PFSK-1 (cell line): ENCODE results near the gene ZNF768.

Experiments
- FOXP2 ChIP-seq: optimal IDR thresholded peaks from 2 replicates; pipeline ENCODE3; 2011; ENCODE audit warnings: borderline replicate concordance, control low read depth, inconsistent platforms; ENCODE audit not compliant: insufficient read depth; ENCODE audit errors: extremely low read length, extremely low read depth
- POLR2AphosphoS5 ChIP-seq: IDR thresholded peaks from 2 replicates; pipeline ENCODE4 v1.6.1; 2012; ENCODE audit warnings: low read depth, mild to moderate bottlenecking, control low read depth, low read length, moderate library complexity
- SIN3A ChIP-seq: IDR thresholded peaks from 2 replicates; pipeline ENCODE4 v1.6.1; 2012; ENCODE audit warnings: mild to moderate bottlenecking, low read length, moderate library complexity, borderline replicate concordance; ENCODE audit not compliant: insufficient read depth
- TAF1 ChIP-seq: IDR thresholded peaks from 2 replicates; pipeline ENCODE4 v1.6.1; 2012; ENCODE audit warnings: low read length, control low read depth, borderline replicate concordance; ENCODE audit not compliant: insufficient read depth

GRCh38 chr16:30527635-30528178 is 1.3 kb upstream of the ZNF768 start:
- TF ChIP-seq FOXP2 (no peak), TAF1 (no peak), POLR2AphosphoS5 (no peak), SIN3A (no peak)
